Parathyroid adenoma (tissue), 2 donors: Measurements from ENCODE around the gene FNTB.

ENCODE experiments used
- H2AFZ ChIP-seq: fragments of 300-600 bp; sonication (generic); one replicate; pipeline ENCODE4 v1.7.0; 2017; ENCODE audit warnings: antibody characterized with exemption, mild to moderate bottlenecking
- H3K27ac ChIP-seq: fragments of 300-600 bp; sonication (generic); one replicate; pipeline ENCODE4 v1.7.0; 2017
- H3K27me3 ChIP-seq: fragments of 300-600 bp; sonication (generic); one replicate; pipeline ENCODE4 v1.7.0; 2017; ENCODE audit warnings: low read length; ENCODE audit not compliant: control insufficient read depth, insufficient read depth
- H3K36me3 ChIP-seq: fragments of 300-600 bp; sonication (generic); one replicate; pipeline ENCODE4 v1.7.0; 2017; ENCODE audit warnings: low read length; ENCODE audit not compliant: control insufficient read depth, insufficient read depth
- H3K4me1 ChIP-seq: fragments of 300-600 bp; sonication (generic); one replicate; pipeline ENCODE4 v1.7.0; 2017; ENCODE audit warnings: control low read depth
- H3K4me2 ChIP-seq: fragments of 300-600 bp; sonication (generic); one replicate; pipeline ENCODE4 v1.7.0; 2017; ENCODE audit warnings: low read length
- H3K4me3 ChIP-seq: fragments of 300-600 bp; sonication (generic); one replicate; pipeline ENCODE4 v1.7.0; 2017; ENCODE audit warnings: low read depth, low read length
- H3K79me2 ChIP-seq: fragments of 300-600 bp; sonication (generic); one replicate; pipeline ENCODE4 v1.7.0; 2017; ENCODE audit warnings: control low read depth
- H3K9ac ChIP-seq: fragments of 300-600 bp; sonication (generic); one replicate; pipeline ENCODE4 v1.7.0; 2017; ENCODE audit warnings: mild to moderate bottlenecking
- H3K9me3 ChIP-seq: fragments of 300-600 bp; sonication (generic); one replicate; pipeline ENCODE4 v1.7.0; 2017; ENCODE audit warnings: low read length; ENCODE audit not compliant: control insufficient read depth
- CTCF ChIP-seq: fragments of 300-600 bp; sonication (generic); IDR thresholded peaks from one replicate; pipeline ENCODE4 v1.7.0; 2017; ENCODE audit warnings: antibody characterized with exemption, mild to moderate bottlenecking
- donor health status: primary hyperparathyroidism.

The FNTB gene

GRCh38 chr14:65000898-65001591 lies 14.3 kb downstream of the FNTB start:
- Histone ChIP-seq H3K27me3 (no peaks in the 10 kb centered on the region), H3K4me1 (peaks cover 4% of the 10 kb centered on the region), H3K79me2 (peaks cover 15% of the 10 kb centered on the region), H3K4me3 (no peak overlapping the region), H3K9ac (no peak overlapping the region), H3K4me2 (no peak overlapping the region), H2AFZ (no peak overlapping the region), H3K27ac (no peak overlapping the region), H3K36me3 (no peaks in the 10 kb centered on the region), H3K9me3 (no peaks in the 10 kb centered on the region)
- TF ChIP-seq CTCF = no peak

- Histone ChIP-seq H3K79me2 (peaks cover 15% of the 10 kb centered on the region), H3K36me3 (no peaks in the 10 kb centered on the region), H3K9me3 (no peaks in the 10 kb centered on the region), H3K9ac (no peak overlapping the region), H3K27ac (no peak overlapping the region), H3K4me1 (peaks cover 4% of the 10 kb centered on the region), H2AFZ (no peak overlapping the region), H3K27me3 (no peaks in the 10 kb centered on the region), H3K4me2 (no peak overlapping the region), H3K4me3 (no peak overlapping the region)
- TF ChIP-seq CTCF = no peak
These were observed 15.0 kb downstream of the FNTB start for GRCh38 chr14:65001723-65002122.

- peaks cover 15% of the 10 kb centered on the region for H3K79me2 ChIP-seq
- no peak overlapping the region for H3K4me2 ChIP-seq
- H3K27ac ChIP-seq = no peak overlapping the region
- no peaks in the 10 kb centered on the region for H3K27me3 ChIP-seq
- no peaks in the 10 kb centered on the region for H3K9me3 ChIP-seq
- H3K4me1 ChIP-seq = peaks cover 4% of the 10 kb centered on the region
- H3K36me3 ChIP-seq = no peaks in the 10 kb centered on the region
- no peak overlapping the region for H3K9ac ChIP-seq
- H3K4me3 ChIP-seq = no peak overlapping the region
- no peak for TF ChIP-seq CTCF
- no peak overlapping the region for H2AFZ ChIP-seq
These were observed 16.0 kb downstream of the FNTB start for GRCh38 chr14:65002586-65003210.

- no peak overlapping the region for H3K9ac ChIP-seq
- no peak overlapping the region for H3K4me2 ChIP-seq
- H3K27me3 ChIP-seq = no peaks in the 10 kb centered on the region
- H3K4me3 ChIP-seq = no peak overlapping the region
- H3K9me3 ChIP-seq = no peaks in the 10 kb centered on the region
- no peak overlapping the region for H3K27ac ChIP-seq
- no peak for TF ChIP-seq CTCF
- H2AFZ ChIP-seq = no peak overlapping the region
- H3K4me1 ChIP-seq = peaks cover 4% of the 10 kb centered on the region
- H3K36me3 ChIP-seq = no peaks in the 10 kb centered on the region
- H3K79me2 ChIP-seq = peaks cover 17% of the 10 kb centered on the region
These were observed 16.7 kb downstream of the FNTB start for GRCh38 chr14:65003394-65003793.
